ENCODE results near the gene PDZD2. TPM values are rescaled to one million over a fixed set of nuclear protein-coding genes. Genes with fewer than 3 reads are reported as not detected.

Gene PDZD2
- total RNA-seq, 8 experiments from 2014 or later, result 1.6 to 6.9 (median 3.2) TPM

- ATAC-seq (replicated peaks in 6 of 8), result no peak
- no peak overlapping the region for H3K4me3 ChIP-seq
- WGBS, 10 experiments, result 22 to 100% (median 71%) methylated on average over 1 to 4 of the region's 4 CpGs; no CpG with 5 or more reads in 1 of the 10 experiments
- no peak overlapping the region for H3K27ac ChIP-seq
- in situ Hi-C loops (cut with MboI; ENCODE audit: low pct_unique_long_range_greater_than_20kb in 2 of 9, low sequenced_read_pairs in 9 of 9, unreplicated experiment in 9 of 9), result no loop called here
- peaks cover 0 to 3% of the 10 kb centered on the region in 2 donors for H3K4me1 ChIP-seq (replicated peaks in 1 of 2)
These were observed 221.3 kb downstream of the PDZD2 start for GRCh38 chr5:31860278-31860677.

- no peak for ATAC-seq (replicated peaks in 6 of 8)
- Histone ChIP-seq H3K4me1 (replicated peaks in 1 of 2) (no peaks in the 10 kb centered on the region), H3K4me3 (no peak overlapping the region), H3K27ac (no peak overlapping the region)
- WGBS, 10 experiments, result 23 to 100% (median 75%) methylated on average over 1 to 8 of the region's 9 CpGs; no CpG with 5 or more reads in 1 of the 10 experiments
- in situ Hi-C loops (cut with MboI; ENCODE audit: low pct_unique_long_range_greater_than_20kb in 2 of 9, low sequenced_read_pairs in 9 of 9, unreplicated experiment in 9 of 9), result no loop called here
These were observed 221.9 kb downstream of the PDZD2 start for GRCh38 chr5:31860726-31861433.

- ATAC-seq (replicated peaks in 6 of 8), result no peak
- 7 to 89% (median 63%) methylated on average over 1 to 3 of the region's 3 CpGs; no CpG with 5 or more reads in 2 of the 10 experiments for whole genome bisulfite sequencing, 10 experiments
- H3K4me1 ChIP-seq (replicated peaks in 1 of 2), result no peaks in the 10 kb centered on the region
- in situ Hi-C loops (cut with MboI; ENCODE audit: low pct_unique_long_range_greater_than_20kb in 2 of 9, low sequenced_read_pairs in 9 of 9, unreplicated experiment in 9 of 9), result no loop called here
- no peak overlapping the region for H3K27ac ChIP-seq
- no peak overlapping the region for H3K4me3 ChIP-seq
These were observed 222.7 kb downstream of the PDZD2 start for GRCh38 chr5:31861601-31862000.

- Histone ChIP-seq H3K4me1 (replicated peaks in 1 of 2) (no peaks in the 10 kb centered on the region), H3K27ac (no peak overlapping the region), H3K4me3 (no peak overlapping the region)
- 40 to 83% (median 65%) methylated on average over 1 to 4 of the region's 4 CpGs; no CpG with 5 or more reads in 3 of the 10 experiments for WGBS, 10 experiments
- peak in 1 of 8 experiments; percentile 50 for ATAC-seq (replicated peaks in 6 of 8)
- in situ Hi-C loops (cut with MboI; ENCODE audit: low pct_unique_long_range_greater_than_20kb in 2 of 9, low sequenced_read_pairs in 9 of 9, unreplicated experiment in 9 of 9), result no loop called here
These were observed 225.1 kb downstream of the PDZD2 start for GRCh38 chr5:31863991-31864411.

GRCh38 chr5:31866166-31866565, 227.2 kb downstream of the PDZD2 start:
- in situ Hi-C loops (cut with MboI; ENCODE audit: low pct_unique_long_range_greater_than_20kb in 2 of 9, low sequenced_read_pairs in 9 of 9, unreplicated experiment in 9 of 9), result no loop called here
- Histone ChIP-seq H3K4me1 (replicated peaks in 1 of 2) (no peaks in the 10 kb centered on the region), H3K4me3 (no peak overlapping the region), H3K27ac (no peak overlapping the region)
- 22 to 83% (median 29%) methylated on average over 2 to 6 of the region's 10 CpGs; no CpG with 5 or more reads in 5 of the 10 experiments for WGBS, 10 experiments
- no peak for ATAC-seq (replicated peaks in 6 of 8)

- WGBS, 10 experiments, result 38 to 87% (median 77%) methylated on average over 1 to 4 of the region's 4 CpGs; no CpG with 5 or more reads in 4 of the 10 experiments
- Histone ChIP-seq H3K4me3 (no peak overlapping the region), H3K4me1 (replicated peaks in 1 of 2) (no peaks in the 10 kb centered on the region), H3K27ac (no peak overlapping the region)
- no peak for ATAC-seq (replicated peaks in 6 of 8)
- in situ Hi-C loops (cut with MboI; ENCODE audit: low pct_unique_long_range_greater_than_20kb in 2 of 9, low sequenced_read_pairs in 9 of 9, unreplicated experiment in 9 of 9), result no loop called here
These were observed 228.3 kb downstream of the PDZD2 start for GRCh38 chr5:31867219-31867618.

- ATAC-seq (replicated peaks in 6 of 8), result no peak
- Histone ChIP-seq H3K4me1 (replicated peaks in 1 of 2) (no peaks in the 10 kb centered on the region), H3K27ac (no peak overlapping the region), H3K4me3 (no peak overlapping the region)
- WGBS, 10 experiments, result 25 to 94% (median 69%) methylated on average over 1 to 3 of the region's 3 CpGs; no CpG with 5 or more reads in 1 of the 10 experiments
- in situ Hi-C loops (cut with MboI; ENCODE audit: low pct_unique_long_range_greater_than_20kb in 2 of 9, low sequenced_read_pairs in 9 of 9, unreplicated experiment in 9 of 9), result no loop called here
These were observed 241.5 kb downstream of the PDZD2 start for GRCh38 chr5:31880449-31880848.

- WGBS, 10 experiments, result 9 to 100% (median 64%) methylated on average over 3 to 5 of the region's 5 CpGs
- Histone ChIP-seq H3K27ac (no peak overlapping the region), H3K4me3 (no peak overlapping the region), H3K4me1 (replicated peaks in 1 of 2) (peaks cover 9 to 15% of the 10 kb centered on the region in 2 donors)
- in situ Hi-C loops (cut with MboI; ENCODE audit: low pct_unique_long_range_greater_than_20kb in 2 of 9, low sequenced_read_pairs in 9 of 9, unreplicated experiment in 9 of 9), result no loop called here
- ATAC-seq (replicated peaks in 6 of 8), result no peak
These were observed 246.0 kb downstream of the PDZD2 start for GRCh38 chr5:31884896-31885295.

GRCh38 chr5:31886206-31886605, 247.3 kb downstream of the PDZD2 start:
- no peak overlapping the region for H3K27ac ChIP-seq
- 34 to 100% (median 71%) methylated on average over 1 to 3 of the region's 4 CpGs; no CpG with 5 or more reads in 3 of the 10 experiments for WGBS, 10 experiments
- H3K4me3 ChIP-seq, result no peak overlapping the region
- ATAC-seq (replicated peaks in 6 of 8), result no peak
- peaks cover 9 to 20% of the 10 kb centered on the region in 2 donors for H3K4me1 ChIP-seq (replicated peaks in 1 of 2)
- in situ Hi-C loops (cut with MboI; ENCODE audit: low pct_unique_long_range_greater_than_20kb in 2 of 9, low sequenced_read_pairs in 9 of 9, unreplicated experiment in 9 of 9), result no loop called here

GRCh38 chr5:31887556-31887955, 248.6 kb downstream of the PDZD2 start:
- no peak overlapping the region for H3K4me3 ChIP-seq
- 40 to 90% (median 71%) methylated on average over 1 to 5 of the region's 7 CpGs; no CpG with 5 or more reads in 1 of the 10 experiments for WGBS, 10 experiments
- in situ Hi-C loops (cut with MboI; ENCODE audit: low pct_unique_long_range_greater_than_20kb in 2 of 9, low sequenced_read_pairs in 9 of 9, unreplicated experiment in 9 of 9), result no loop called here
- no peak for ATAC-seq (replicated peaks in 6 of 8)
- H3K27ac ChIP-seq, result no peak overlapping the region
- H3K4me1 ChIP-seq (replicated peaks in 1 of 2), result peaks cover 9 to 20% of the 10 kb centered on the region in 2 donors

- in situ Hi-C loops (cut with MboI; ENCODE audit: low pct_unique_long_range_greater_than_20kb in 2 of 9, low sequenced_read_pairs in 9 of 9, unreplicated experiment in 9 of 9), result no loop called here
- H3K4me3 ChIP-seq, result no peak overlapping the region
- no peak overlapping the region for H3K27ac ChIP-seq
- 33 to 74% (median 48%) methylated on average over 1 to 3 of the region's 3 CpGs; no CpG with 5 or more reads in 5 of the 10 experiments for WGBS, 10 experiments
- peaks cover 9 to 20% of the 10 kb centered on the region in 2 donors for H3K4me1 ChIP-seq (replicated peaks in 1 of 2)
- ATAC-seq (replicated peaks in 6 of 8), result peak in 2 of 8 experiments; percentile 8 to 25
These were observed 249.6 kb downstream of the PDZD2 start for GRCh38 chr5:31888564-31888963.

- 0 to 48% (median 5%) methylated on average over 1 to 5 of the region's 8 CpGs; no CpG with 5 or more reads in 2 of the 10 experiments for WGBS, 10 experiments
- Histone ChIP-seq H3K27ac (no peak overlapping the region), H3K4me3 (no peak overlapping the region), H3K4me1 (replicated peaks in 1 of 2) (peaks cover 9 to 20% of the 10 kb centered on the region in 2 donors)
- in situ Hi-C loops (cut with MboI; ENCODE audit: low pct_unique_long_range_greater_than_20kb in 2 of 9, low sequenced_read_pairs in 9 of 9, unreplicated experiment in 9 of 9), result no loop called here
- ATAC-seq (replicated peaks in 6 of 8), result peak in 5 of 8 experiments; percentile 57 to 94 (median 88)
These were observed 250.2 kb downstream of the PDZD2 start for GRCh38 chr5:31889001-31889561.

GRCh38 chr5:31890046-31890445, 251.1 kb downstream of the PDZD2 start:
- H3K4me3 ChIP-seq, result no peak overlapping the region
- 0 to 100% (median 43%) methylated on average over 1 to 4 of the region's 7 CpGs; no CpG with 5 or more reads in 3 of the 10 experiments for WGBS, 10 experiments
- ATAC-seq (replicated peaks in 6 of 8), result peak in 3 of 8 experiments; percentile 34 to 85 (median 35)
- peaks cover 9 to 20% of the 10 kb centered on the region in 2 donors for H3K4me1 ChIP-seq (replicated peaks in 1 of 2)
- no peak overlapping the region for H3K27ac ChIP-seq
- in situ Hi-C loops (cut with MboI; ENCODE audit: low pct_unique_long_range_greater_than_20kb in 2 of 9, low sequenced_read_pairs in 9 of 9, unreplicated experiment in 9 of 9), result no loop called here

Measured in motor neuron (in vitro differentiated cells).